Stimulated activated CD8-positive, alpha-beta memory T cell treated with anti-CD3 and anti-CD28 coated beads, Interleukin-12 subunit alpha, Interleukin-12 subunit beta, amount 100 ng/mL, for 24 hours (primary cell): ENCODE data around the gene DEFB108B.
"Not testable (repeated sequence)": the region's sequence is repeated elsewhere in the genome, so short reads cannot be mapped to it uniquely, and the experiment has no call there.

Experiments used
- DNase-seq: peaks from one replicate; pipeline ENCODE4 v3.0.0-alpha.2; 2020; ENCODE audit errors: extremely low read depth

DEFB108B gene, protein sequence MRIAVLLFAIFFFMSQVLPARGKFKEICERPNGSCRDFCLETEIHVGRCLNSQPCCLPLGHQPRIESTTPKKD

DNA sequence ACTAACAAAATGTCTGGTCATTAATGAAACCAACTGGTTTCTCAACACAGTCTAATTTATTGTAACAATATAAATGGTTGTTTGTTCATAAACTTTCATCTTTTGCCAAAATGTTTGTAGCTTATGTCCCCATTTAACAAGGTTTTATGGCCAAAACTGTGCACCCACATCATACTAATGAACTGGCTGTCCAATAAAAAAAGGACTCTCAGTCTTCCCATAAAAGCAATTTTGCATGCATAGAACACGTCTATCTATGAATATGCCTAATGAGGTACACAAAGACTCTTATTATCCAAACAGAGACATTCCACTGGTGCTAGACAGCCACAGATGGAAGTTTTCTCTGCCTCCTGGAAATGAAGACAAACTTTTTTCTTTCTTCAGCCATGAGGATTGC is at the start of gene DEFB108B:
TSS of gene DEFB108B (plus strand) at position 390 of the 400 bp plus-strand sequence. CDS start at position 390, 0 bp downstream.
- not testable (repeated sequence) for DNase-seq

DNA sequence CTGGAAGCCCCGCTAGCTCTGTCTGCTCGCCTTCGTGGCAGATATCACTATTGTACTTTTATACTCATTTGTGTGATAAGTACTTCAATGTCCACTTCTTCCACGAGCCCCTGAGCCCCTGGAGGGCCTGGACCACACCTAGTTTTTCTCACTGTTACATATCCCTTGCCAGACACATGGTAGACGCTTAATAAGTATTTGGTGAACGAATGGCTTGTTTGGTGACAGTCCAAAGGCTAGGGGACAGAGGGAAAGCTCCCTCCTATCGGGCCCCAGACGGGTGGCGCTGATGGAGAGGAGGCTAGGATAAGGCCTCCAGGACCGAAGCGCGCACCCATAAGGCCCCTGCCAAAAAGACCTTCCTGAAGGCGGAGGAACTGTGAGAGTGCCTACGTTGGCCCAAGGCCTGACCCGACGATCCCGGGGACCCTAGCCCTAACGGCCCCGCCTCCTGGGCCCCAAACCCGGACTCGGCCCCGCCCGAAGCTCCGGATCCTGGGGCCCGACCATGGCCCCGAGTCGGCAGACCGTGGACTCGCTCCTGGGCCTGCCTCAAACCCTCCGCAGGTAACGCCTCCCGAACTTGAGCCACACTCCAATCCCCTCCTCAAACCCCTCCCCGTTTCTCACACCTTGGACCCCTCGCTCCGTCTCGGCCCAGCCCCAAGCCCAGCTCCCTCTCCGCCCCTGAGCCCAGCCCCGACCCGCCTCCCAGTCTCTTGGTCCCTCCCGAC is 46.7 kb upstream of the DEFB108B start:
- not testable (repeated sequence) for DNase-seq

DNA sequence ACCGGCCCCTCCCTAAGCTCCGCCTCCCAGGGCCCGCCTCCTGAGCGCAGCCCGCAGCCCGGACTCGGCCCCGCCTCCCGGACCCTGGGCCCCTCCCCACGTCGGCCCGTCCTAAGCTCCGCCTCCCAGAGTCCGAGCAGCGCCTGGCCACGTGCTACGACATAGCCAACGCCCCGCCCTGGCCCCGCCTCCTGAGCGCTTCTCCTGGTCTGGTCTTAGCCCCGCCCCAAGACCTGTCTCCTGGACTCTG is 46.2 kb upstream of the DEFB108B start:
- DNase-seq: peak; percentile 99

DNA sequence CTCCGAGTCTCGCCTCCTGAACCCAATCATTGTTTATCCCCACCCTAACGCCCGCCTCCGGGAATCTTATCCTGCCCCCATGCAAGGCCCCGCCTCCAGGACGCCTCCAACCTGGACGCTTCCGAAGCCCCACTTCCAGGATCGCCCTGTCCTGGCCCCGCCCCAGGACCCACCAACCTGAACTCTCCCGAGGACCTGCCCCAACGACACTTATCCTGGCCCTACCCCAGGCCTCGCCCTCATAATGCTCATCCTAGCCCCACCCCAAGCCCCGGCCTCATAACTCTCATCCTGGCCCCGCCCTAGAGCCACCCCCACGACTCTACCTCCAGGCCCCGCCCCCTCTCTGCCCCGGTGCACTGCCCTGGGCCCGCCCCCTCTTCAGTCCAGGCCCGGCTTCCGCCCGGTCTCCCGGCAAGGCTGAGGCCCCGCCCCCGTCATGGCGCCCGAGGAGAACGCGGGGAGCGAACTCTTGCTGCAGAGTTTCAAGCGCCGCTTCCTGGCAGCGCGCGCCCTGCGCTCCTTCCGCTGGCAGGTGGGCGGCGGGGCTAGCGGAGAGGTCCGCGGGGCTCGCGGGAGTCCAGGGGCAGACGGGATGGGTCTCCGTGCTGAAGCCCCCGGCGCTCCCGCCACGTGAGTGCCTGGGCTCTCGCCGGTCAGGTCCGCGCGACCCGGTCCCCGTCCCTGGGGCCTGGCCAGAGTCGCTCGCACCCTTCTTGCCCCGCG is 45.7 kb upstream of the DEFB108B start:
- DNase-seq: peak; percentile 68

DNA sequence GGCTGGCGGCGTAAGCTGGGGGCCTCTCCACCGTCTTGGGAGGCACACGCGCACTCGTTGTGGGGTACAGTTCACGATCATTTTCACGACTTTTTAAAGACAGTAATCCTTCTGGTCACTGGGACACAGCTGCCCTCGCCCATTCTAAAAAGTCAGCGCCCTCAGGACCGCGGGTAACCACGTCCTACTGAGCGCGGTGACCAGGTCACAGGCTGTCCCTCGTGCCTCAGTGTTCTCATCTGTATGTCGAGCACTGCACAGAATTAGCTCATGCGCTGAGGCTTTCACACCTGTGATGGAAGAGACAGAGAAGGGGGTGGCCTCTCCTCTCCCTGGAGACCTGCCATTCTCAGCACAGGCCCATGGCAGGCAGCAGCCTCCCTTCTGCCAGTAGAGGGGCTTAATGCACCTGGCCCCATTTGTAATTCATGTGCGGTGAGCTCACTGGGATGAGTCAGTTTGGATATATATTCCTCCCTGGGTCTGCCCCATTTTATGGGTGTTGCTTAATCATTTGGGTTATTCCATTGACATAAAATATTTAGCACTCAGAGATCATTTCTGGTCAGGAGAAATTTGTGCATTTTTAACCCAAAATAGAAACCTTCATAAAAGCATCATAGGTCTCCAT is 45.1 kb upstream of the DEFB108B start:
- DNase-seq: not testable (repeated sequence)

DNA sequence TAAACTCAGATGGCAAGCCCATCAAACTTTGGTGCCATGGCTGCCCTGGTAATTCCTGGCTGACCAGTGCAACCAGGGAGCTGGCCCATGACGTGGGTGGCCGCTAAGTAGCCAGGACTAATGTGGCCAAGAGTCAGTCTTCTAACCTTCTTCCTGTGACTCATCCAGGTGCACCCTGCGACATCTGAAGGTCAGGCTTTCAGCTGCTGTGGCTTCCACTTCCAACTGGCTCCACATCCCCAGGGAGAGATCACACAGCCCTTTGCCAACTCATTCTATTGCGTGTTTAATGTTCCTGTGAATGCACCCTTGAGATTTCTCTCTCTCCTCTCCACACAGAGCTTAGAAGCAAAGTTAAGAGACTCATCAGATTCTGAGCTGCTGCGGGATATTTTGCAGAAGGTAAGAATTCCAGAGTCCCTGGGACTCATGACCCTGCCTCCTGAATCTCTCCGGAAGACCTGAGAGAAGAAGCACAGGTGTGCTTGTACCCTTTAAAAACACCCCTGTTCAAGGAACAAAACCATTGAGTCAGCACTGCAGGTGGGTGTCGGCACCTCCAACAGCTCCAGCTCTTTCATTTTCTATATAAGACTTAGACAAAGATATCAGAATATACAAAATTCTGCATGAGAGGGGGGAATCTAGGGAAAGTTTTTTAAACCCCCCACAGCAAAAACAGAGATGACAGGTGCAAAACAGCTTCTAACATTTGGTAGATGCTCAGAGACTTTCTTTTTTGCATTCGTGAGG is 43.4 kb upstream of the DEFB108B start:
- not testable (repeated sequence) for DNase-seq

DNA sequence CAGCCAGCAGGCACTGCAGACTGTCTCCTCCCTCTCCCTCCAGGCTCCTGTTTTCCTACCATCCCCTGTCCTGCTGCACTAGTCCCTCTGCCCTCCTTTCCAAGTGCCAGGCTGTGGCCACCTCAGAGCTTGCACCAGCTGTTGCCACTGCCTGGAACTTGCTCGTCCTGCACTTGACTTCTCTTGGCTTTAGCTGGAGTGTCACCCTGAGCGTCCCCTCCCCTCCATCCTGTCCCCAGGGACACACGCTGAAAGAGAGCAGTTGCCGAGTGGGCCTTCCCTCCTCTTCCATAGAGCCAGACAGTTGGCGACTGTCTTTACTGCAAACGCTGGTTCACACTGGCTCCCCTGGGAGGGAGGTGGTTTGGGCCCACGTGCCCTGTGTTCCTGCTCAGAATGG is 41.9 kb upstream of the DEFB108B start:
- not testable (repeated sequence) for DNase-seq

DNA sequence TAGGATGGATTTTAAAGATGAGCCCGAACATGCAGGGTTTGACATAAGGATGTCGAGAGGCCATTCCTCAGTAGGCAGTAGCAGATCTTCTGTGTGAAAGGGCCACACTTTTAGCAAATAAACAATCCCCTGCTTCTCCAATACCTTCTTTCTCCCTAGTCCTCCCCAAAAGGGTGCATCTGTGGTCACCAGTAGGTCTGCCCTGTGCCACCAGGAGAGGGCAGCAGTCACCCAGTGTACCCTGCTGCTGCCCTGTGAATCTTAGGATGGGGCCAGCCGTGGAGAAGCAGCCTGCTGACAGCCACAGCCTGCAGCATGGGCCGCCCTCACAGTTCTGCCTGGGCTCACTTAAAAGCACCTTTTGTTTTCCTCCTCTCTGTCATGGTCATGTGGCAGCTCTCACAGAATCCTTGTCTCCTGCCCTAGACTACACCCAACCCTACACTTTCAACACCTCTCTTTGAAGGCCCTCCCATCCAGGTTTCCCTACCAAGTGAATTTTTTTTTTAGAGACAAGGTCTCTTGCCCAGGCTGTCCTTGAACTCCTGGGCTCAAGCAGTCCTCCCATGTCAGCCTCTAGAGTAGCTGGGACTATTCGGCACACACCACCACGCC is 40.3 kb upstream of the DEFB108B start:
- DNase-seq: not testable (repeated sequence)

DNA sequence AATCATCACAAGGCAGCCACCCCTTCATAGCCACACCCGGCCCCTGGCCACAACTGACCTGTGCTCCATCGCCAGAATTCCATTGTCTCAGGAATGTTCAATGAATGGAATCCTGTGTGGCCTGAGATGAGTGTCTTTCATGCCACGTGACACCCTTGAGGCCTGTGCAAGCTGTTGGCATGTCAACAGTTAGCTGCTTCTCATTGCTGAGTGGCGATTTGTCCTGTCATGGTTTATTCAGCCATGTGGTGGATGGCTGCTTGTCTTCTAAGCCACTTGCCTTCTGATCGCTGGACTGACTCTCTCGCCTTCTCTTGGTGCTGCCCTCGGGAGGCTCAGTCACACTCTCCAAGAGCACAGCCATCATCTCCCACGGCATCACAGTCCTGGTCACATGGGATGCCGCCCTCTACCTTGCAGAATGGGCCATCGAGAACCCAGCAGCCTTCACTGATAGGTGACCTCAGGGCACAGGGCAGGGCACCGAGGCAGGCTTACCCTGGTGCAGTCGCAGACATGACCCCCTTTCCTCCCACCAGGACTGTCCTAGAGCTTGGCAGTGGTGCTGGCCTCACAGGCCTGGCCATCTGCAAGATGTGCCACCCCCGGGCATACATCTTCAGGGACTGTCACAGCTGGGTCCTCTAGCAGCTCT is 38.5 kb upstream of the DEFB108B start:
- not testable (repeated sequence) for DNase-seq

DNA sequence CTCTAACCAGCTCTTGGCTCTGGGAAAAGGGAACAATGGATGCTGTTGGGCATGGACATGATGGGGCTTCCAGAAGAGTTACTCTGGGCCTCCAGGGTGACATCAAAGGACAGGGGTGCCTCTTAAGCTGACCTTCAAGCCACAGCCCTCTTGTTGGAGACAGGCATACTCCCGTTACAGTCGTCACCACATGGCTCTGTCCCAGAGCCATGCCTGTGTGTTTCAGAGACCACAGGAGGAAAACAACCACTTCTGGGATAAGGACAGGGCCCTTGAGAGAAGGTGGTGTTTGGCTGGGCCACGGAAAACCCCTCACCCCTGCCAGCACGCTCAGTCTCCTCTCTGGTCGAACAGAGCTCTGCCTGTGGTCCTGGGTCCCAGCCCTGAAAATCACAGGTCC is 37.8 kb upstream of the DEFB108B start:
- DNase-seq: not testable (repeated sequence)

DNA sequence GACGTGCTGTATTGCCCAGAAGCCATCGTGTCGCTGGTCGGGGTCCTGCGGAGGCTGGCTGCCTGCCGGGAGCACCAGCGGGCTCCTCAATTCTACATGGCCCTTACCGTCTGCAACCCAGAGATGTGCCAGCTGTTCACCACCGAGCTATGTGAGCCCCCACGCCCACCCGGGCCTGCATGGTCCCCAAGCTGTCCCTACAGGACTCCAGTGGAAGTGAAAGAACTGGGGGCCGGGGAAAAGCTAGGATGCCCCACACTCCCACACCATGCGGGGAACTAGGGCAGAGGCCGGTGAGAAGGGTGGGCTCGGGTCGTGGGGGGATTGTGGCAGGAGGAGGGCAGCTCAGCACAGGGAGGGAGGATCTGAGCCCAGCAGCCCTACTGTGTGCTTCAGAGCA is 37.0 kb upstream of the DEFB108B start:
- not testable (repeated sequence) for DNase-seq

DNA sequence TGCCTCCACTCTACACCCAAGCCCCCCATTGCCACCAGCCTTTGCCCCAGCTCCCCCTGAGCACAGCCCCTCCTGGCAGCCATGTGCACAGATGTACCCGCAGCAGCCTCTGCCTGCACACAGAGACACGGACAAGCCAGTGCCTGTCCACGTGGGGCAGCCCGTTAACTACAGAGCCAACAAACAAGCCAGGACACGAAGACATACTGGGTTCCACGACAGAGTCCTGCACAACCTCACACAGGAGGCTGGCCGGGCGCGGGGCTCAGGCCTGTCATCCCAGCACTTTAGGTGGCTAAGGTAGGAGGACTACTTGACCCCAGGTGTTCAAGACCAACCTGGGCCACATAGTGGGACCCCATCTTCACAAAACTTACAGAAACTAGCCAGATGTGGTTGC is 36.2 kb upstream of the DEFB108B start:
- not testable (repeated sequence) for DNase-seq

DNA sequence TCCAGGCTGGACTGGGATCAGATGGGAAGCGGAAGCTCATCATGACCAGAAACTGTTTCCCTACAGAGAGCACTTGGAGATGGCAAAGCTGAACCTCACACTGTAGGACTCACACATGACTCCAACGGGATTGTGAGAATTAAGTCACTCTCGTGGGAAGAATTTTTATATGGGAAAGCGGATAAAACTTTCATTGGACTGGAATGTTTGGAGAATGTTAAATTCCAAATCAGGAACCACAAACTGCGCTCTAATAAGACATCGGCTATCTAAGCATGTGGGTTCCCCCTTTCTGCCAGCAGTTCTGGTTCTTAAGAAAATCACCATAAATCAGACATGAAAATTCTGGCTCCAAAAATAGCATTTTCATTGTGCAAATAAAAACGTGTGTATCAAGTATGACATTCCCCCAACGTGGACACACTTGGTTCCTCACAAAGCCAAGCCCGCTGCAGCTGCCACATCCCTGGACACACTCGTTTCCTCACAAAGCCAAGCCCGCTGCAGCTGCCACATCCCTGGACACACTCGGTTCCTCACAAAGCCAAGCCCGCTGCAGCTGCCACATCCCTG is 33.4 kb upstream of the DEFB108B start:
- DNase-seq: not testable (repeated sequence)

DNA sequence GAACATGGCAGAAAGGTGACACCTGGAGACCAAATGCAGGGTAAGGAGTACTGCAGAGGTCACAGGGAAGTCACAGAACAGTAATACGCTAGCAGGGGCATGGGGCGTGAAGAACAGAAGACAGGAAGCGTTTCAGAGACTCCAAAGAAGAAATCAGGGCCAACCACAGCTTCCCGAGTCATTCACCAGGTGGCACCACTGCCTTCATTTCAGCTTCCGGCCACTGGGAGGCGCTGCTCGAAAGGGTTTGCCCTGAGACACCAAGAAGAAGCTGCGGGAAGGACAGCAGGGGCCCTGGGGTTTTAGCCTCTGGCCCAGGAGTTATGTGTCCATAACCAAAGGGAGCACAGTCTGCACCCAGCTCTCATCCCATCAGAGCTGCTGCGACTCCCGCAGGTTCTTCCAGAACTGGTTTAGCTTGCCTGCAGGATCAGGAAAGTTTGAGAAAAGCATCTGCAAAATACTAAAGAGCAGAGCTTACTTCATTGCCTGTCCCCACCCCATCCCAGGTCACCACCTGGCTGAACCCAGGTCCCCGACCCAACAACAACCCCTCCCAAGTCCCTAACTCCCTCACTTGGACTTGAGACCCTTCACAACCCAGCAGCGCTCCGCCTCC is 32.6 kb upstream of the DEFB108B start:
- DNase-seq: peak; percentile 50

DNA sequence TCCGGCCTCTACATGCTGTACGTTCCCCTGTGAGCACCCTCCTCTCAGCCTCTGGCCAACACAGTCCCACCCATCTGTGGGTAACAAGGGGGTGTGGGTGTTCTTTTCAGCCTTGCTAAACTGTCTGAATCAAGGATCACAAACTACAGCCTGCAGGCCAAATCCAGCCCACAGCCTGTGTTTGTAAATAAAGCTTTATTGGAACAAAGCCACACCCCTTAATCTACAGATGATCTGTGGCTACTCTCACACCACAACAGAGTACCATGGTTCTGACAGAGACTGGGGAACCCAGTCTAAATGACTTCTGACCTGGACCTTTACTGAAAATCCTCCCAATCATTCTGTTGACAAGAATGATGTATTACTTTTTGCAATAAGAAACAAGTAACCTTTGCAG is 32.0 kb upstream of the DEFB108B start:
- not testable (repeated sequence) for DNase-seq

DNA sequence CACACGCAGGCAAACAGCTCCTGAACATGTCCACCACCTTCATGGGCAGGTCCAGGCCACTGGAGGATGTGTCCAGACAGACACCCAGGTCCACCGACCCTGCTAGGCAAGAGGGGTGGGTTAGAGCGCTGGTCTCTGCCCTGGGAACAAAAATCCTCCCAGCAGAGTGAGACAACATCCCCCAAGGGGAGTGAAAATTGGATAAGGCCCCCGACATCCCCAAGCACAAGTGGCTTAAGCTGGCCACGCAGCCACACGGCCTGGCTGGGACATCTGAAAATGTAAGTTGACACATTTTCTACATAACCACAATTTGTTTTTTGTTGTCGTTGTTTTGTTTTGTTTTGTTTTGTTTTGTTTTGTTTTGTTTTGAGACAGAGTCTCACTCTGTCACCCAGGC is 30.1 kb upstream of the DEFB108B start:
- not testable (repeated sequence) for DNase-seq

DNA sequence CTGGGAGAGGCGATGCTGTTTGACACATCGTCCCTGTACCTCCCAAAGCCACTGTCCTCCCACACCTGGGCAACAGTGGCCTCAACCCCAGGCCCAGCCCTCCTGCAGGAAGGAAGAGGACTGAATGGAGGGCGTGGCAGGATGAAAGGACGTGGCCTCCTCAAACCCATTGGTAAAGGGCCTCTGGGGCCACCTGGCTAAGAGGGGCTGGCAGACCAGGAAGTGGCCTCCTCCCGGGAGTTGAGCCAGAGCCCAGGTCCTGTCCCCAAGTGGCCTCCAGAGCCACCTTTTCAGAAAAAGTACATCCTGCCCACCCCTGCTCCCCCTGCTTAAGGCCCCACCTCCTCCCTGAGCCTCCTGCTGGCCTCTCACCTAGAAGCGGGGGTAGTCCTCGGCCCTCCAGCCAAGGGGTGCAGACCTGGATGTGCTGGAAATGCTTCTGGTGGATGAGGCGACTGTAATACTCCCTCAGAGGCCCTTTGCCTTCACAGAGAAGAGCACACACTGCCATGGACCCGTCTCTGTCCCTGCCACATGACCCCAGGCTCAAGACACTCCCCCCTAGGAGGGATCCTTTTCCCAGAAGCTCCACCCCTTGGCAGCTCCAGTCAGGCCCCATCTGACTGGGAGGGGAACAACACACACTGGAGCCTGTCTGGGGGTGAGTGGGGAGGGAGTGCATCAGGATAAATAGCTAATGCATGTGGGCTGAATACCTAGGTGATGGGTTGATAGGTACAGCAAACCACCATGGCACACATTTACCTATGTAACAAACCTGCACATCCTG is 28.6 kb upstream of the DEFB108B start:
- not testable (repeated sequence) for DNase-seq

DNA sequence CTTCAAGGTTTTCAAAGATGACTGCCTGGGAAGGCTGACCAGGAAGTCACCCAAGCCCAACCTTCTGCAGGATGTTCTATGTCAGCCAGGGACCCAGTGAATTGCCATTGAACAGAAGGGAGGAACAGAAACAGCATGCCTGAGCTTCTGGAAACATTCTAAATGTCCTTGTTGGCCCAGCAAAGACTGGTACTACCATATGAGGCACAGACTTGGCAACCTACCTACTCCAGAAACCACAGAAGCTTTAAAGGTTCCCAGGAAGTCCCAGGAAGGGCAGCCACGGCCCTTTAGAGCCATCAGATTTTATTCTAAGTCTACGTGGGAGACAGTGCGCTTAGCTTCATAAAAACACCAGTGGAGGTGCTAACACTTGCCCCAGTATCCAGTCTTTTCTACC is 20.5 kb upstream of the DEFB108B start:
- not testable (repeated sequence) for DNase-seq
